NCI-H2029 (cell line): ENCODE measurements around the gene ARHGEF7.

ENCODE experiments used
- DNase-seq: peaks from one replicate; lab custom pipeline; 2025; lab: John Stamatoyannopoulos, UW

Gene ARHGEF7

DNA sequence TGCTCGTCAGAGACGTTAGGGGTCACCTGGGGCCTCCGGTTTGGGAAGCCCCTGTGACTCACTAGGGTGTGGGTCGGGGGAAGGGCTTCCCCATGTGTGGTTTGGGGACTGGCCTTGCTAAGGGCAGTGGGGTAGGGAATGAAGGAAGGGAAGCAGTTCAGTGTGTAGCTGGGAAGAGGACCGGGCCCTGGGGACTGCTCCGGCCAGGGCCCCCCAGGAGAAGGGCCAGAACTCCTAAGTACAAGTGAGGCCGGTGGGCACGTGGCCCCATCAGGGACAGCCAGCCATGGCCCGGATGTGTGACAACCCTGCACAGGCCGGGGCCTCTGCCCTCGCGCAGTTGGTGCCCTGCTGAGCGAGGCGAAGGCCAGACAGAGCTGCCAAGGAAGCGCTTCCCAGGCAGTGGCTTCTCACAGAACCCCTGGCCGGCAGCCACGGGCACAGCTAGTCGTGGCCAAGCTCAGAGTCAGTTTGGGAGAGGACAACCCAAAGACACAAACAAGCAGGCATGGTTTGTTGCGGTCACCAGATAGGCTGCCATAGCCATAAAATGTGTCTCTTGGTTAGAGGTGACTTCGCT lies 231.1 kb downstream of the ARHGEF7 start:
- no peak for DNase-seq

DNA sequence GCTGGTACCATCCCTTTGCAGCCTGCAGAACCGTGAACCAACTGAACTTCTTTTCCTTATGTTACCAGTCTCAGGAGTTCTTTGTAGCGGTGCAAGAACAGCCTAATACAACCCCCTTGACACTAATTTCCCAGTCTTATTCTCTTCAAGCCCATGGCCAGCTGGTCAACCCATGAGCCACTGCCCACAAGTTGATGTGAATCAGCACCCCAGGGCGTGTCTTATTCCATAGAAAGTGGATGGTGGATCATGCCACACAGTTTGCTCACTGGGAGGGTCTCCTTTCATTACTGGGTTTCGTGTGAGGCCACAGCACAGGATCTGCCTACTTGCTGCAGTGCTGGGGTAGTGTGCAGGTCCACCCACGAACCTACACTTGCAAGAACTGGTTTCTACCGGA lies 232.3 kb downstream of the ARHGEF7 start:
- DNase-seq: no peak

- no peak for DNase-seq
Measured at GRCh38 chr13:111353508-111353907, 238.4 kb downstream of the ARHGEF7 start.

- no peak for DNase-seq
Measured at GRCh38 chr13:111354789-111355188, 239.7 kb downstream of the ARHGEF7 start.
